ENCODE measurements around the gene SETD4.

DNA sequence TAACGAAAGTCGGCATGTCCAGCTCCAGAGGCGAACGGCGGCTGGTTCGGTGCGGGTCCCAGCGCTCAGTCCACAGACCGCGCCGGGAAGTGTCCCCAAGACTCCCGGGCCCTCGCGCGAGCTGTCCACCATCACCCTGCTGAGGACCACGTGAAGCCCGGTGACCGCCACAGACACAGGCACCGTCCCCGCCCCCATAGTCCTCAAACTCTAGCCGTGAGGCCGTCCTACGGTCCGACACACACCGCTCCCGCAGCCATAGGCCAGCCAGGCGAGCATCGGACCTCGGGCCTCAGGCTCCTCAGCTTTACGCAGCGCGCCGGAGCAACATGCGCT lies 535 bp downstream of the SETD4 start:
- TF ChIP-seq SMC3 (IDR thresholded peaks at IDR 0.05; ENCODE audit: low read length) (no peak), EED (CRISPR knock-in tag; IDR thresholded peaks at IDR 0.05) (no peak; the same call in 1 of the 2 replicates), RFX1 (IDR thresholded peaks at IDR 0.05) (no peak), MED8 (CRISPR knock-in tag; IDR thresholded peaks at IDR 0.05; ENCODE audit: insufficient replicate concordance) (no peak), CREM (IDR thresholded peaks at IDR 0.05) (no peak), CREM (CRISPR knock-in tag; IDR thresholded peaks at IDR 0.05) (no peak)
- TF ChIP-seq, protein P1, sequence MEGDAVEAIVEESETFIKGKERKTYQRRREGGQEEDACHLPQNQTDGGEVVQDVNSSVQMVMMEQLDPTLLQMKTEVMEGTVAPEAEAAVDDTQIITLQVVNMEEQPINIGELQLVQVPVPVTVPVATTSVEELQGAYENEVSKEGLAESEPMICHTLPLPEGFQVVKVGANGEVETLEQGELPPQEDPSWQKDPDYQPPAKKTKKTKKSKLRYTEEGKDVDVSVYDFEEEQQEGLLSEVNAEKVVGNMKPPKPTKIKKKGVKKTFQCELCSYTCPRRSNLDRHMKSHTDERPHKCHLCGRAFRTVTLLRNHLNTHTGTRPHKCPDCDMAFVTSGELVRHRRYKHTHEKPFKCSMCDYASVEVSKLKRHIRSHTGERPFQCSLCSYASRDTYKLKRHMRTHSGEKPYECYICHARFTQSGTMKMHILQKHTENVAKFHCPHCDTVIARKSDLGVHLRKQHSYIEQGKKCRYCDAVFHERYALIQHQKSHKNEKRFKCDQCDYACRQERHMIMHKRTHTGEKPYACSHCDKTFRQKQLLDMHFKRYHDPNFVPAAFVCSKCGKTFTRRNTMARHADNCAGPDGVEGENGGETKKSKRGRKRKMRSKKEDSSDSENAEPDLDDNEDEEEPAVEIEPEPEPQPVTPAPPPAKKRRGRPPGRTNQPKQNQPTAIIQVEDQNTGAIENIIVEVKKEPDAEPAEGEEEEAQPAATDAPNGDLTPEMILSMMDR (CRISPR knock-in tag; IDR thresholded peaks at IDR 0.05), result no peak
- TF ChIP-seq, protein P2, sequence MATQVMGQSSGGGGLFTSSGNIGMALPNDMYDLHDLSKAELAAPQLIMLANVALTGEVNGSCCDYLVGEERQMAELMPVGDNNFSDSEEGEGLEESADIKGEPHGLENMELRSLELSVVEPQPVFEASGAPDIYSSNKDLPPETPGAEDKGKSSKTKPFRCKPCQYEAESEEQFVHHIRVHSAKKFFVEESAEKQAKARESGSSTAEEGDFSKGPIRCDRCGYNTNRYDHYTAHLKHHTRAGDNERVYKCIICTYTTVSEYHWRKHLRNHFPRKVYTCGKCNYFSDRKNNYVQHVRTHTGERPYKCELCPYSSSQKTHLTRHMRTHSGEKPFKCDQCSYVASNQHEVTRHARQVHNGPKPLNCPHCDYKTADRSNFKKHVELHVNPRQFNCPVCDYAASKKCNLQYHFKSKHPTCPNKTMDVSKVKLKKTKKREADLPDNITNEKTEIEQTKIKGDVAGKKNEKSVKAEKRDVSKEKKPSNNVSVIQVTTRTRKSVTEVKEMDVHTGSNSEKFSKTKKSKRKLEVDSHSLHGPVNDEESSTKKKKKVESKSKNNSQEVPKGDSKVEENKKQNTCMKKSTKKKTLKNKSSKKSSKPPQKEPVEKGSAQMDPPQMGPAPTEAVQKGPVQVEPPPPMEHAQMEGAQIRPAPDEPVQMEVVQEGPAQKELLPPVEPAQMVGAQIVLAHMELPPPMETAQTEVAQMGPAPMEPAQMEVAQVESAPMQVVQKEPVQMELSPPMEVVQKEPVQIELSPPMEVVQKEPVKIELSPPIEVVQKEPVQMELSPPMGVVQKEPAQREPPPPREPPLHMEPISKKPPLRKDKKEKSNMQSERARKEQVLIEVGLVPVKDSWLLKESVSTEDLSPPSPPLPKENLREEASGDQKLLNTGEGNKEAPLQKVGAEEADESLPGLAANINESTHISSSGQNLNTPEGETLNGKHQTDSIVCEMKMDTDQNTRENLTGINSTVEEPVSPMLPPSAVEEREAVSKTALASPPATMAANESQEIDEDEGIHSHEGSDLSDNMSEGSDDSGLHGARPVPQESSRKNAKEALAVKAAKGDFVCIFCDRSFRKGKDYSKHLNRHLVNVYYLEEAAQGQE (IDR thresholded peaks at IDR 0.05; ENCODE audit: borderline replicate concordance in 1 of 2, low read depth in 1 of 2, low read length in 2 of 2), result no peak

All from HepG2 (cell line).